ENCODE results near the gene HOXA4.

Gene HOXA4

DNA sequence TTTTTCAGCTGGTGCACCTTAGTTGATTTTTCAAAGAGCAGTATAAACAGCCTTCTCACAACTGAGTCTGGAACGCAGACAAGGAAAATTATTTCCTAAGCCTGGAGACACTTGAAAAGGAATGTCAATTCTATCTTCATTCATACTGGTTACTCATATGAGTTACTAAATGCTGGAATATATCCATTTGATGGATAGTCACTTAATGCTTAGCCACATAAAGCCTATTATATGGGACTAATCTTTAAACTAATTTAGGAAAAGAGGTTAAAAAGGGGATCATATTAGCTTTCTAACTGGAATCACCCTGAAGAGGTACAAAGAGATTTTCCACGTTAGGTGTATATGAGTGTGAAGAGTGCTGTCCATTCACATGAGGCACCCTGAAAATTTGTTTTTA, 1.7 kb upstream of the HOXA4 start:
- Mint-ChIP-seq H3K27ac (peak overlapping the region; percentile 96), H3K4me3 (peak overlapping the region; percentile 97), H3K36me3 (ENCODE audit: low read depth) (peaks cover 42% of the 10 kb centered on the region), H3K9me3 (no peaks in the 10 kb centered on the region), H3K4me1 (peaks cover 86% of the 10 kb centered on the region), H3K27me3 (ENCODE audit: low read depth, poor library complexity) (no peaks in the 10 kb centered on the region)
- TF ChIP-seq, protein P1, sequence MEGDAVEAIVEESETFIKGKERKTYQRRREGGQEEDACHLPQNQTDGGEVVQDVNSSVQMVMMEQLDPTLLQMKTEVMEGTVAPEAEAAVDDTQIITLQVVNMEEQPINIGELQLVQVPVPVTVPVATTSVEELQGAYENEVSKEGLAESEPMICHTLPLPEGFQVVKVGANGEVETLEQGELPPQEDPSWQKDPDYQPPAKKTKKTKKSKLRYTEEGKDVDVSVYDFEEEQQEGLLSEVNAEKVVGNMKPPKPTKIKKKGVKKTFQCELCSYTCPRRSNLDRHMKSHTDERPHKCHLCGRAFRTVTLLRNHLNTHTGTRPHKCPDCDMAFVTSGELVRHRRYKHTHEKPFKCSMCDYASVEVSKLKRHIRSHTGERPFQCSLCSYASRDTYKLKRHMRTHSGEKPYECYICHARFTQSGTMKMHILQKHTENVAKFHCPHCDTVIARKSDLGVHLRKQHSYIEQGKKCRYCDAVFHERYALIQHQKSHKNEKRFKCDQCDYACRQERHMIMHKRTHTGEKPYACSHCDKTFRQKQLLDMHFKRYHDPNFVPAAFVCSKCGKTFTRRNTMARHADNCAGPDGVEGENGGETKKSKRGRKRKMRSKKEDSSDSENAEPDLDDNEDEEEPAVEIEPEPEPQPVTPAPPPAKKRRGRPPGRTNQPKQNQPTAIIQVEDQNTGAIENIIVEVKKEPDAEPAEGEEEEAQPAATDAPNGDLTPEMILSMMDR (IDR thresholded peaks at IDR 0.05): no peak
- no peak for DNase-seq

DNA sequence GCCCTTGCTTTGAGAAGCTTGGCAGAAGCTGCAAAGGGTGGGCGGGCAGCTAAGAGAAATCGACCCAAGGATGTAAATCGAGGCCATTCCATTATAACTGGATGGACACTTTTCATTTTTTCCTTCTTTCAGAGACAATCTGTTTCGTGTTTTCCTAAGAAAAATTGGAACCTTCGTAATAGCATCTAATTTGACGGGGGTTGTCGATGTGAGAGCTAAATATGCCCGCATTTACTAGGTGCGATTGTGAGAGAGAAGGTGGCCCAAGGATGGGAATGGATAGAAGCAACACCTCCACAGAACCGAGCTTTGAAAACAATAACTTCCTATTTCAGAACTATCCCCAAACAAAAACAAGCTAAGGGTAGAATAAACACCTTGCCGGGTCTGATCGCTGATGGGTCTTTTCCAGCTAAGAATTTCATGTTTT, 848 bp upstream of the HOXA4 start:
- TF ChIP-seq, protein P1 (IDR thresholded peaks at IDR 0.05): no peak
- Mint-ChIP-seq H3K9me3 (no peaks in the 10 kb centered on the region), H3K36me3 (ENCODE audit: low read depth) (peaks cover 44% of the 10 kb centered on the region), H3K27me3 (ENCODE audit: low read depth, poor library complexity) (no peaks in the 10 kb centered on the region), H3K27ac (peak overlapping the region; percentile 96), H3K4me1 (peaks cover 86% of the 10 kb centered on the region), H3K4me3 (peak overlapping the region; percentile 97)
- no peak for DNase-seq

DNA sequence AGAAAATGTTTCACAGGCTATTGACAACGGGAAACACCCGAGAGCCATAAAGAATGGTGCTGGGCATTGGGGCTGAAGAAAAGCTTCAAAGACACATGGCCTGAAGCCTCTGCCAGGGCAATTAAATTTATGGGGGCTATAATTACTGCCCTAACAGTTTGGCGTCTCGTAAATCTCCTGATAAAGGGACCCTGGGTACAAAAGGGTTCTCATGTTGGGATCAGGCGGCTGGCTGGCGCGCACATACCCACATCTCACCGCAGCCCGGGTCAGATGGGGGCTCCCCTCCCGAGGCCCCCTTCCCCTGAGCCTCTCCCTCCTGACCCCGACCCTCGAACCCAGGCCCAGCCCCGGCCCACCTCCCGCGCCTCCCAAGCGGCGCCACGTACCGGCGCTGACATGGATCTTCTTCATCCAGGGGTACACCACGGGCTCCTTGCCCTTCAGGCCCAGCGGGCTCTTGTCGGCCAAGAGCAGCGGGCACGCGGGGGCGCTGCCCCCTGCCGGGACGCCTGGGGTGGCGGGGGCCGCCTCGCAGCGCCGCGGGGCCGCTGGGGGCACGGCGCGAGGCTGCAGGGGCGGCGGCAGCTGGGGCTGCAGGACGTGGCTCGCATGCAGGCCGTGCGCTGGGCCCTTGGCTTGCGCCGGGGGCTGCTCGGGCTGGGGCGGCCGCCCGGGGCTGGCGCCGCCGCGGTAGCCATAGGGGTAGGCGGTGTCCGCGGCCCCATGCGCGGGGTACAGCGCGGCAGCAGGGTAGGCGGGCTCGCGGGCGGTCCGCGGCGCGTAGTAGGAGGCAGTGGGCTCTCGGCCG, 623 bp downstream of the HOXA4 start:
- Mint-ChIP-seq H3K9me3 (no peaks in the 10 kb centered on the region), H3K4me1 (peaks cover 86% of the 10 kb centered on the region), H3K36me3 (ENCODE audit: low read depth) (peaks cover 41% of the 10 kb centered on the region), H3K27me3 (ENCODE audit: low read depth, poor library complexity) (no peaks in the 10 kb centered on the region), H3K4me3 (peak overlapping the region; percentile 98), H3K27ac (peak overlapping the region; percentile 93)
- peak; percentile 75 for DNase-seq
- TF ChIP-seq, protein P1 (IDR thresholded peaks at IDR 0.05): no peak

DNA sequence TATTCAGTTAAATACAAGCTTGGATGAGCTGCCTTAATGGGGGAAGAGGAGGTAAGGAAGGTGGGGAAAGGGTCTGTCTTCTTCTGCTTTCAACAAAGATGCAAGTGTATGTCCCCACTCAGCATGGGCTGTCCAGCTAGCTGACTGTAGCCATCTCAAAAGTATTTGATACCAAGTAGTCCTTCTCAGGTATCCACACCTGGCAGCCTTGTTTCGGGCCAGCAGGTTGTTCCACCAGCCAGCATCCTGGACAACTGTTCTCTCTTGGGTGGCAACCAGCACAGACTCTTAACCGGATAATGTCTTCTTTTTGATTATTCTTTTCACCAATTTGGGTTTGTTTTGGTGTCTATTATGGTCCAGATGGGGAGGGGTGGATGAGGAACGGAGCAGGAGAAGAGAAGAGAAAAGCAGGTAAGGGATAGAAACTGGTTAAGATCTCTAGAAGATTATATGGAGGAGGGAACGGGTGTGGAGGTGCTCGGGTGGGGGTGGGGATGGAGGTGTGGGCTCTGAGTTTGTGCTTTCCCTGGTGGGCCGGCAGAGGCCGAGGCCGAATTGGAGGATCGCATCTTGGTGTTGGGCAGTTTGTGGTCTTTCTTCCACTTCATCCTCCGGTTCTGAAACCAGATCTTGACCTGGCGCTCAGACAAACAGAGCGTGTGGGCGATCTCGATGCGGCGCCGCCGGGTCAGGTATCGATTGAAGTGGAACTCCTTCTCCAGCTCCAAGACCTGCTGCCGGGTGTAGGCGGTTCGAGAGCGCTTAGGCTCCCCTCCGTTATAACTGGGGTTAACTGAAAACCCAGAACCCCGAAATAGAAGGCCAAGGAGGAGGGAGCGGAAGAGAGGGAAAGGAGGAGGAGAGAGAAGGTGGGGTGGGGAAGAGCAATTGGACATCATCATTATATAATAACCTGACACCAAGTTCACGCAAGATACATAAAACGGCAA, 1.5 kb downstream of the HOXA4 start:
- peak; percentile 48 for DNase-seq
- H3K27ac Mint-ChIP-seq: peak overlapping the region; percentile 93

DNA sequence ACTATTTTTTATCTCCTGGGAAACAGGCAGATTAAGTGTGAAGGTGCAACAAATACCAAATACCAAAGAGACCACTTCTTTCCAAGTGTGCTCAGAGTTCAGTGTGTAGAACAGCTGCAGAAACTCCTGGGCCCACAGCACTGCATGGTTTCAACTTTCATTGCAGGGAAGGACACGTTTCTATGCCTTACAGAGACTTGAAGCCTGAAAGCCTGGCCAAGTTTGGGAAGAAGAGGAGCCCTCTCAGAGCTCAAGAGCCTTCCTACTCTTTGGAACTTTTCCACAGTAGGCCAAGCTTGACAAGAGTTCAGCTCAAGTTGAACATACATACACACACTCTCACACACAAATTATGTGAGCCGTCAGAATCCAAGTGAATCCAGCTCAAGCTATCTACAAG, 2.5 kb downstream of the HOXA4 start:
- Mint-ChIP-seq H3K36me3 (ENCODE audit: low read depth) (peaks cover 43% of the 10 kb centered on the region), H3K4me3 (peak overlapping the region; percentile 98), H3K9me3 (no peaks in the 10 kb centered on the region), H3K27me3 (ENCODE audit: low read depth, poor library complexity) (no peaks in the 10 kb centered on the region), H3K4me1 (peaks cover 86% of the 10 kb centered on the region), H3K27ac (peak overlapping the region; percentile 100)
- TF ChIP-seq, protein P1 (IDR thresholded peaks at IDR 0.05): no peak
- no peak for DNase-seq

More for the DNA sequence above, 1.5 kb downstream of the HOXA4 start:
- H3K36me3 Mint-ChIP-seq (ENCODE audit: low read depth): peaks cover 41% of the 10 kb centered on the region
- TF ChIP-seq, protein P1 (IDR thresholded peaks at IDR 0.05): no peak
- no peaks in the 10 kb centered on the region for H3K9me3 Mint-ChIP-seq
- peak overlapping the region; percentile 98 for H3K4me3 Mint-ChIP-seq
- H3K4me1 Mint-ChIP-seq: peaks cover 86% of the 10 kb centered on the region
- no peaks in the 10 kb centered on the region for H3K27me3 Mint-ChIP-seq (ENCODE audit: low read depth, poor library complexity)
